Adrenal gland (tissue), 12 donors: ENCODE measurements around the gene DPP6. TPM values are rescaled to one million over a fixed set of nuclear protein-coding genes. Genes with fewer than 3 reads are reported as not detected.

Experiments
- DNase-seq, 7 donors: peaks; one replicate each; pipeline ENCODE4 v3.0.0-alpha.2; 2019 to 2020
- H3K27ac ChIP-seq, 5 donors: fragments of 200-600 bp; sonication (generic) in 4 of 5; 1 replicate in 3 of 5; 2 replicates in 2 of 5; pipeline versions ENCODE4 v1.5.1 to v1.8.0; 2016 to 2020; ENCODE audit warnings: mild to moderate bottlenecking in 1 of 5
- H3K27me3 ChIP-seq: fragments of 200-600 bp; 2 replicates; pipeline ENCODE4 v1.8.0; 2021
- H3K36me3 ChIP-seq, 2 donors: fragments of 200-600 bp; replicated peaks in 1 of 2; 1 replicate in 1 of 2; 2 replicates in 1 of 2; pipeline versions ENCODE4 v1.5.1 to v1.8.0; 2018 to 2022
- H3K4me1 ChIP-seq, 2 donors: fragments of 200-600 bp; replicated peaks in 1 of 2; 1 replicate in 1 of 2; 2 replicates in 1 of 2; pipeline versions ENCODE4 v1.5.1 to v1.8.0; 2018 to 2021
- H3K4me3 ChIP-seq, 4 donors: fragments of 200-600 bp; sonication (generic) in 3 of 4; one replicate each; pipeline ENCODE4 v1.5.1; 2016 to 2018
- H3K9me3 ChIP-seq, 3 donors: fragments of 200-600 bp; sonication (generic) in 1 of 3; replicated peaks in 1 of 3; 1 replicate in 2 of 3; 2 replicates in 1 of 3; pipeline versions ENCODE4 v1.5.1 to v1.8.0; 2016 to 2021
- CTCF ChIP-seq, 6 experiments: fragments of 450-650 bp in 4 of 6; fragments of 200-600 bp in 2 of 6; sonication (generic) in 1 of 6; IDR thresholded peaks; 1 replicate in 5 of 6; 2 replicates in 1 of 6; pipeline versions ENCODE4 v1.5.1 to v1.8.0; 2016 to 2021; ENCODE audit warnings: antibody characterized with exemption in 6 of 6, mild to moderate bottlenecking in 2 of 6, moderate library complexity in 1 of 6
- POLR2A ChIP-seq, 2 donors: fragments of 450-650 bp; IDR thresholded peaks; one replicate each; pipeline ENCODE4 v1.6.1; 2017; ENCODE audit warnings: antibody characterized with exemption in 2 of 2, mild to moderate bottlenecking in 2 of 2, moderate library complexity in 1 of 2
- WGBS, 4 donors: extraction: QIAGEN DNeasy Blood & Tissue Kit in 2 of 4; methylation state at CpG; one replicate each; pipeline versions ENCODE4 v1.1.5 to v1.1.7; 2013 to 2017; 5-methylcytosine and 5-hydroxymethylcytosine counted together
- intact Hi-C, 2 donors: fragments of 100-400 bp; cut with DNase I; formaldehyde crosslinking; loops; one replicate each; pipeline versions ENCODE4 v1.14.1 to v1.15.0; 2022 to 2023
- polyA plus RNA-seq, 3 donors: library from polyadenylated mRNA; stranded (reverse); fragments of 200-250 nt in 2 of 3; fragments of 350-450 nt in 1 of 3; fragmentation: Illumina TruSeq in 1 of 3; extraction: RNeasy Lipid Tissue Mini Kit (QIAGEN cat#74804) in 1 of 3; gene quantifications; one replicate each; pipeline ENCODE4 v1.2.3, GENCODE V29; 2013 to 2014
- total RNA-seq, 9 donors: library from RNA; depleted of rRNA in 4 of 9; stranded (reverse); fragments of >200 nt in 4 of 9; fragments of 120-200 nt in 1 of 9; fragmentation: NEBNext Ultra II Directional in 1 of 9; extraction: Animal tissue kit (Norgen Biotek cat#: 25700) in 1 of 9; gene quantifications; one replicate each; pipeline versions ENCODE4 v1.1.0 to v1.2.4, GENCODE V29; 2013 to 2023
- donor health status: healthy with polysubstance abuse.
- donor health status: Bipolar disorder and iron deficiency.
- donor health status: DM: yes; HTN: yes; CAD: no.
- donor health status: DM: no; HTN: no; CAD: no.
- donor health status: DM: no; HTN: no; CAD: no.
- donor health status: DM: yes; HTN: yes; CAD: no.

The DPP6 gene
- total and polyA plus RNA-seq, 12 donors = 0.39 to 13.1 (median 5.1) TPM

GRCh38 chr7:154503962-154504550 is 451.9 kb downstream of the DPP6 start:
- H3K4me1 ChIP-seq = no peaks in the 10 kb centered on the region
- H3K4me3 ChIP-seq = no peak overlapping the region
- no peaks in the 10 kb centered on the region for H3K9me3 ChIP-seq
- DNase-seq = no peak
- no peaks in the 10 kb centered on the region for H3K36me3 ChIP-seq
- WGBS, 4 donors = 36 to 42% (median 39%) methylated on average over 5 of the region's 5 CpGs
- H3K27me3 ChIP-seq = no peaks in the 10 kb centered on the region
- TF ChIP-seq CTCF (IDR thresholded peaks at IDR 0.05) = peak; percentile 24 to 67 (median 38)
- TF ChIP-seq POLR2A (IDR thresholded peaks at IDR 0.05) = no peak
- H3K27ac ChIP-seq = no peak overlapping the region
- intact Hi-C loops = no loop called here

GRCh38 chr7:154504918-154505317 is 452.7 kb downstream of the DPP6 start:
- no peak for DNase-seq
- Histone ChIP-seq H3K4me3 (no peak overlapping the region), H3K4me1 (no peaks in the 10 kb centered on the region), H3K27me3 (no peaks in the 10 kb centered on the region), H3K36me3 (no peaks in the 10 kb centered on the region), H3K27ac (no peak overlapping the region), H3K9me3 (no peaks in the 10 kb centered on the region)
- intact Hi-C loops = no loop called here
- TF ChIP-seq POLR2A (IDR thresholded peaks at IDR 0.05) = no peak
- no peak for TF ChIP-seq CTCF (IDR thresholded peaks at IDR 0.05)

- TF ChIP-seq CTCF (IDR thresholded peaks at IDR 0.05) (no peak), POLR2A (IDR thresholded peaks at IDR 0.05) (no peak)
- intact Hi-C loops = no loop called here
- H3K27me3 ChIP-seq = no peaks in the 10 kb centered on the region
- no peaks in the 10 kb centered on the region for H3K9me3 ChIP-seq
- DNase-seq = no peak
- H3K36me3 ChIP-seq = no peaks in the 10 kb centered on the region
- H3K4me3 ChIP-seq = no peak overlapping the region
- H3K4me1 ChIP-seq = no peaks in the 10 kb centered on the region
- no peak overlapping the region for H3K27ac ChIP-seq
- 47 to 56% (median 50%) methylated on average over 4 of the region's 4 CpGs for WGBS, 4 donors
Measured at GRCh38 chr7:154505362-154505761, 453.2 kb downstream of the DPP6 start.

- Histone ChIP-seq H3K27ac (no peak overlapping the region), H3K4me3 (no peak overlapping the region), H3K27me3 (no peaks in the 10 kb centered on the region), H3K4me1 (no peaks in the 10 kb centered on the region), H3K9me3 (no peaks in the 10 kb centered on the region), H3K36me3 (no peaks in the 10 kb centered on the region)
- TF ChIP-seq CTCF (IDR thresholded peaks at IDR 0.05) = no peak
- TF ChIP-seq POLR2A (IDR thresholded peaks at IDR 0.05) = no peak
- intact Hi-C loops = no loop called here
- WGBS, 4 donors = 66 to 77% (median 75%) methylated on average over 3 of the region's 3 CpGs
- DNase-seq = no peak
Measured at GRCh38 chr7:154509192-154509591, 457.0 kb downstream of the DPP6 start.
